Bronchial epithelial cell (primary cell): ENCODE results near the gene GCNT2. TPM values are rescaled to one million over a fixed set of nuclear protein-coding genes. Genes with fewer than 3 reads are reported as not detected.

Source experiments
- DNase-seq: peaks from one replicate; pipeline ENCODE4 v3.0.0-alpha.2; 2010; ENCODE audit warnings: low read depth
- FAIRE-seq: peaks from 2 replicates; lab custom pipeline; 2011; peaks lifted over from hg19 to GRCh38; lab: Jason Lieb, UNC
- H3K27me3 ChIP-seq: 2 replicates; pipeline ENCODE4 v1.5.1; 2011; ENCODE audit warnings: low read length; ENCODE audit not compliant: control insufficient read depth, insufficient read depth
- H3K36me3 ChIP-seq: 2 replicates; pipeline ENCODE4 v1.5.1; 2011; ENCODE audit warnings: low read length; ENCODE audit not compliant: control insufficient read depth, insufficient read depth
- H3K4me3 ChIP-seq: 2 replicates; pipeline ENCODE4 v1.5.1; 2011; ENCODE audit warnings: mild to moderate bottlenecking, low read depth, low read length, control low read depth
- CTCF ChIP-seq: IDR thresholded peaks from 2 replicates; pipeline ENCODE4 v1.5.1; 2011; ENCODE audit warnings: mild to moderate bottlenecking, moderate library complexity, low read length, control low read depth, inconsistent platforms; ENCODE audit not compliant: insufficient read depth, severe bottlenecking
- total RNA-seq: library from RNA; depleted of rRNA; stranded (reverse); fragments of >200 nt; gene quantifications from 2 replicates; pipeline ENCODE4 v1.2.1, GENCODE V29; 2014

Gene GCNT2
- total RNA-seq, 1 donor from 2014 or later: 10.3 TPM

- FAIRE-seq (peak; percentile 18), DNase-seq (no peak)
- H3K4me3 ChIP-seq: no peak overlapping the region
- no peaks in the 10 kb centered on the region for H3K36me3 ChIP-seq
- no peaks in the 10 kb centered on the region for H3K27me3 ChIP-seq
- no peak for TF ChIP-seq CTCF
Observed at GRCh38 chr6:10626154-10626741, 105.1 kb downstream of the GCNT2 start.

- FAIRE-seq (no peak), DNase-seq (no peak)
- TF ChIP-seq CTCF: no peak
- no peaks in the 10 kb centered on the region for H3K27me3 ChIP-seq
- no peaks in the 10 kb centered on the region for H3K36me3 ChIP-seq
- no peak overlapping the region for H3K4me3 ChIP-seq
Observed at GRCh38 chr6:10627800-10628199, 106.6 kb downstream of the GCNT2 start.

GRCh38 chr6:10630178-10630577 lies 109.0 kb downstream of the GCNT2 start:
- no peaks in the 10 kb centered on the region for H3K27me3 ChIP-seq
- H3K4me3 ChIP-seq: no peak overlapping the region
- no peak for DNase-seq
- no peak for FAIRE-seq
- H3K36me3 ChIP-seq: no peaks in the 10 kb centered on the region
- no peak for TF ChIP-seq CTCF

- no peaks in the 10 kb centered on the region for H3K36me3 ChIP-seq
- H3K27me3 ChIP-seq: no peaks in the 10 kb centered on the region
- no peak overlapping the region for H3K4me3 ChIP-seq
- no peak for TF ChIP-seq CTCF
- FAIRE-seq (peak; percentile 62), DNase-seq (peak; percentile 97)
Observed at GRCh38 chr6:10633216-10633615, 112.1 kb downstream of the GCNT2 start.

GRCh38 chr6:10640412-10640811 lies 119.3 kb downstream of the GCNT2 start:
- FAIRE-seq (no peak), DNase-seq (no peak)
- H3K27me3 ChIP-seq: no peaks in the 10 kb centered on the region

More at GRCh38 chr6:10640412-10640811, 119.3 kb downstream of the GCNT2 start:
- no peaks in the 10 kb centered on the region for H3K36me3 ChIP-seq
- TF ChIP-seq CTCF: no peak
- no peak overlapping the region for H3K4me3 ChIP-seq
